AG10803 (cell line): ENCODE data around the gene SPHK2.
A peak's percentile ranks its signal among the peaks of the same experiment; 100 is the strongest.

Source experiments
- DNase-seq: peaks from one replicate; pipeline ENCODE4 v3.0.0; 2010; ENCODE audit warnings: low read depth
- H3K4me3 ChIP-seq: 2 replicates; pipeline ENCODE4 v1.5.1; 2011; ENCODE audit warnings: mild to moderate bottlenecking, low read length, control low read depth
- TF ChIP-seq, protein P1 (sequence below): conservative IDR thresholded peaks from 2 replicates; pipeline ENCODE4 v1.5.1; 2011; ENCODE audit warnings: mild to moderate bottlenecking, low read length, control low read depth, inconsistent platforms

The SPHK2 gene

GRCh38 chr19:48671446-48671995 lies 52.2 kb downstream of the SPHK2 start:
- TF ChIP-seq, protein P1, sequence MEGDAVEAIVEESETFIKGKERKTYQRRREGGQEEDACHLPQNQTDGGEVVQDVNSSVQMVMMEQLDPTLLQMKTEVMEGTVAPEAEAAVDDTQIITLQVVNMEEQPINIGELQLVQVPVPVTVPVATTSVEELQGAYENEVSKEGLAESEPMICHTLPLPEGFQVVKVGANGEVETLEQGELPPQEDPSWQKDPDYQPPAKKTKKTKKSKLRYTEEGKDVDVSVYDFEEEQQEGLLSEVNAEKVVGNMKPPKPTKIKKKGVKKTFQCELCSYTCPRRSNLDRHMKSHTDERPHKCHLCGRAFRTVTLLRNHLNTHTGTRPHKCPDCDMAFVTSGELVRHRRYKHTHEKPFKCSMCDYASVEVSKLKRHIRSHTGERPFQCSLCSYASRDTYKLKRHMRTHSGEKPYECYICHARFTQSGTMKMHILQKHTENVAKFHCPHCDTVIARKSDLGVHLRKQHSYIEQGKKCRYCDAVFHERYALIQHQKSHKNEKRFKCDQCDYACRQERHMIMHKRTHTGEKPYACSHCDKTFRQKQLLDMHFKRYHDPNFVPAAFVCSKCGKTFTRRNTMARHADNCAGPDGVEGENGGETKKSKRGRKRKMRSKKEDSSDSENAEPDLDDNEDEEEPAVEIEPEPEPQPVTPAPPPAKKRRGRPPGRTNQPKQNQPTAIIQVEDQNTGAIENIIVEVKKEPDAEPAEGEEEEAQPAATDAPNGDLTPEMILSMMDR, result no peak
- DNase-seq, result no peak
- no peak overlapping the region for H3K4me3 ChIP-seq

DNA sequence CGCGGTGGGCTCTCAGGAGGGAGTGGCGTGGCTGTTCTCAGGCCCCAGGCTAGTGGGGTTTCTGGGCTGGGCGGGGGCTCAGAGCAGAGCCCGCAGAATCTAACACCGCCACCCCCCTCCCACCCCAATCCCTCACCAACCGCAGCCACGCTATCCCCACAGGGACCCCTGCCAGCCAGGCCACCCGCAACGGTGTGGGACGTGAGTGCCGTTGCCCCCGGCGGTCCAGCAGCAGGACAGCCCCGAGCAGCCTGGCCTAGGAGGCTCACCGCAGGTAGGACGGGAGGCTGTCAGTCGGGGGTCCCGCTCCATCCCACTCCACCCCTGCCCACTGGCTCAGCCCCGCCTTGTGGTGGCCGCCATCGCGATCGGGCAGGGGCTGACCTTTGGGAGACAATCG lies 53.7 kb downstream of the SPHK2 start, which contains the start of gene NTN5:
TSS of gene NTN5 (minus strand) at position 24 of the 400 bp plus-strand sequence. CDS start 2,031 bp downstream, outside the sequence.
- no peak within 1 kb of the TSS for H3K4me3 ChIP-seq
- no peak for DNase-seq
- TF ChIP-seq, protein P1, result no peak

DNA sequence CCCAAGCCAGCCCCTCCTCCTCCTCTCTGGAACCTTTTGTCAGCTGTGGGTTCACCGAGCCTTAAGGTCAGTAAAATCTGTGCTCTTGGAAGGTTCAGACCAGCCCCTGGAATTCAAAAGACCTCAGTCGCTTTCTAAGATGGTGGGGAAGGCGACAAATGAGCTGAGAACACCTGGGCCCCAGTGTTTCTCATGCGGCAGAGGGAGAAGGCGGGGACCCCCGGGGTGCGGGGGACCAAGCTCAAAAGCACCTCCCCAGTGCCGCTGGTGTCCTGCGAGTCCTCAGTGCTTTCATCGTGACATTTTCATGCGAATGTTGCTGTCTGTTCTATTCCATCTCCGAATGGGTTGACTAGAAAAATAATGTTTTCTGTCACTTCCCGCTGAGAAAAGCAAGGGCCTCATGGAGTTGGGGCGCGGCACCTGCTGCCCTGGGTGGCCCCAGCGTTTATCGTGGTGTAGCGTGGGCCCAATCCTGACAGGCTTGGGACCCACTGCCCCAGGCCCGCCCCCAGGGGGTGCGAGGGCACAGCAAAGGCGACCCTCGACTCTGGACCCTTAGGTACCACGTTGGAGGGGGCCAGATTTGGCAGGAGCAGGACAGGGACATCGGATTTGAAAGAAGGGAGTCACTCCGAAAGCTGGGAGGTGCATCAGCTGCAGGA lies 54.3 kb downstream of the SPHK2 start:
- TF ChIP-seq, protein P1, result no peak
- DNase-seq, result no peak
- H3K4me3 ChIP-seq, result no peak overlapping the region

DNA sequence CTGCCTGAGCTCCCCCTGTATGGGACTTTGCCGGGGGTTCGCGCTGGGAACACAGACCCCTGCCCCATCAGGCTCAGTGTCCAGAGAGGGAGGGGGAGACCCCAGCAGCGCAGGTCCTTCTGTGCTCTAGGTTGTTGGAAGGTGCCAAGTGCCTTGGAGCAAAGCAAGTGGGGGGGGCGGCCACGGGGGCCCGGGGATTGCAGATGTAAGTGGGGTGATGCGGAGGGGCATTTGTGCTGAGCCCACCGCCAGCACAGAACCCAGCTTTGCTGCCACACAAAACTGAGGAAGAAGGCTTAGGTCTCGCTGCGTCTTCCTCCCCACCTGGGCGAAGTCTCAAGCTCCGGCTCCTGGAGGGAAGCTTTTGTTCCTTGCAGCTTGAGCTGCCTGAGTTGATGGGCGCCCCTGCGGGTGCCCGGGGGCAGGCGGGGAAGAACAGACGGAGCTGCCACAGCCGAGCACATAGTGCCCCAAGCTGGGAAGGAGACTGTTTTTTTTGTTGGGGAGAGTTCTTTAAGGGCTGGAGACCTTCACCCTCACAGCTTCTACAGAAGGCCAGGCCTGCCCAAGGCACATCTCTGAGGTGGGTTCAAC lies 55.0 kb downstream of the SPHK2 start:
- no peak overlapping the region for H3K4me3 ChIP-seq
- TF ChIP-seq, protein P1, result no peak
- DNase-seq, result no peak

- peak; percentile 70 for DNase-seq
- no peak overlapping the region for H3K4me3 ChIP-seq
- TF ChIP-seq, protein P1, result peak; percentile 85
These were observed 55.9 kb downstream of the SPHK2 start for GRCh38 chr19:48674921-48675824.

DNA sequence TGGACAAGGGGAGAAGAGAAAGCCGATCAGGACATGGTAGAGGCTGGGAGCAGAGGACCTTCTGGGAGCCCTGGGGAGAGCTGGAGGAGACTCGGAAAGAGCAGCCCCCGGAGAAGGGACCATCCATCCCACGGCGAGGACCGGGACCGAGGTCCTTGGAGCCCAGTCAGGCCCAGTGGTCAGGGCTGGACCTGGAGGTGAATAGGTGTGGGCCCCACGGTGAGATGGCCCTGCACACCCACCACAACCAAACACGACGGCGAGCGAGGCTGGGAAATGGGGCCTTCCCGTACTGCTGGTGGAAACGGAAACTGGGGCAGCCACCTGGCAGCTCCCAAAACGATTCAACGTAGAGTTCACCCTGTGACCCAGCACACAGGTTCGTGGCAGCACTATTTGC lies 57.2 kb downstream of the SPHK2 start:
- DNase-seq, result no peak
- H3K4me3 ChIP-seq, result no peak overlapping the region
- TF ChIP-seq, protein P1, result no peak
